IMR-90 (cell line): ENCODE measurements around the gene KCNAB2. TPM values are rescaled to one million over a fixed set of nuclear protein-coding genes. Genes with fewer than 3 reads are reported as not detected.

Source experiments
- ATAC-seq: fragments of 200-7000 bp; cut with Tn5 transposase; 2 replicates; pipeline ENCODE4 v1.9.1; 2020; ENCODE audit warnings: low read depth, mild to moderate bottlenecking, moderate library complexity
- BruUV-seq: library from RNA; stranded (reverse); fragments of 400-500 nt; replicated peaks from 2 replicates; lab custom pipeline; 2021; lab: Mats Ljungman, UMichigan
- CTCF ChIA-PET: fragments of 300-600 bp; formaldehyde crosslinking; extraction: SDS; loops from one replicate; lab custom pipeline; 2021; ENCODE audit warnings: antibody characterized with exemption; lab: Yijun Ruan, JAX
- POLR2A ChIA-PET: fragments of 300-600 bp; sonication (Branson Sonifier 250); formaldehyde crosslinking; loops from one replicate; lab custom pipeline; 2022; ENCODE audit warnings: antibody characterized with exemption; ENCODE audit not compliant: unreplicated experiment; lab: Charles Lee
- DNase-seq: peaks from one replicate; pipeline ENCODE4 v3.0.0; 2013
- H2AFZ ChIP-seq: replicated peaks from 2 replicates; pipeline ENCODE3; 2013; ENCODE audit warnings: low read length, mild to moderate bottlenecking; ENCODE audit not compliant: poor library complexity
- H2AK5ac ChIP-seq: 2 replicates; pipeline ENCODE4 v1.6.1; 2013; ENCODE audit warnings: low read depth, low read length, inconsistent platforms
- H2AK9ac ChIP-seq: replicated peaks from 2 replicates; pipeline ENCODE3; 2013; ENCODE audit warnings: mild to moderate bottlenecking, low read depth, low read length, moderate library complexity; ENCODE audit not compliant: poor library complexity
- H2BK120ac ChIP-seq: 2 replicates; pipeline ENCODE4 v1.6.1; 2013; ENCODE audit warnings: low read depth, low read length, inconsistent platforms
- H2BK15ac ChIP-seq: 3 replicates; pipeline ENCODE4 v1.6.1; 2013; ENCODE audit warnings: low read depth, low read length, inconsistent platforms
- H2BK20ac ChIP-seq: 2 replicates; pipeline ENCODE4 v1.6.1; 2013; ENCODE audit warnings: low read depth, mild to moderate bottlenecking, inconsistent platforms, low read length, moderate library complexity
- H2BK5ac ChIP-seq: 2 replicates; pipeline ENCODE4 v1.6.1; 2013; ENCODE audit warnings: mild to moderate bottlenecking, low read depth, low read length, inconsistent platforms; ENCODE audit not compliant: poor library complexity, severe bottlenecking
- H3K14ac ChIP-seq: replicated peaks from 2 replicates; pipeline ENCODE4 v1.6.1; 2013; ENCODE audit warnings: low read depth, low read length, inconsistent platforms
- H3K18ac ChIP-seq: 2 replicates; pipeline ENCODE4 v1.6.1; 2013; ENCODE audit warnings: low read depth, low read length, control low read depth
- H3K23ac ChIP-seq: 2 replicates; pipeline ENCODE4 v1.6.1; 2013; ENCODE audit warnings: low read depth, low read length, inconsistent platforms
- H3K27ac ChIP-seq: 2 replicates; pipeline ENCODE4 v1.5.1; 2013; ENCODE audit warnings: mild to moderate bottlenecking, control low read depth, low read length; ENCODE audit not compliant: insufficient read depth
- H3K27me3 ChIP-seq: 2 replicates; pipeline ENCODE4 v1.6.1; 2013; ENCODE audit warnings: low read length; ENCODE audit not compliant: control insufficient read depth, insufficient read depth
- H3K36me3 ChIP-seq: 2 replicates; pipeline ENCODE4 v1.6.1; 2013; ENCODE audit warnings: low read length, mixed read lengths; ENCODE audit not compliant: control insufficient read depth, insufficient read depth
- H3K4ac ChIP-seq: 2 replicates; pipeline ENCODE4 v1.6.1; 2013; ENCODE audit warnings: low read depth, low read length, inconsistent platforms
- H3K4me1 ChIP-seq: 2 replicates; pipeline ENCODE4 v1.6.1; 2013; ENCODE audit warnings: low read length, mixed read lengths; ENCODE audit not compliant: control insufficient read depth, insufficient read depth
- H3K4me2 ChIP-seq: 2 replicates; pipeline ENCODE4 v1.6.1; 2013; ENCODE audit warnings: low read depth, mild to moderate bottlenecking, control low read depth, low read length, moderate library complexity
- H3K4me3 ChIP-seq: 2 replicates; pipeline ENCODE4 v1.5.1; 2013; ENCODE audit warnings: low read depth, mild to moderate bottlenecking, control low read depth, low read length, moderate library complexity; ENCODE audit not compliant: insufficient read depth
- H3K56ac ChIP-seq: 2 replicates; pipeline ENCODE4 v1.6.1; 2013; ENCODE audit warnings: low read length, inconsistent platforms; ENCODE audit not compliant: insufficient read depth; ENCODE audit errors: extremely low read depth
- H3K79me1 ChIP-seq, 2 experiments: 2 replicates each; pipeline ENCODE4 v1.6.1; 2013; ENCODE audit warnings: low read length in 2 of 2, inconsistent platforms in 1 of 2, low read depth in 1 of 2
- H3K9ac ChIP-seq: 2 replicates; pipeline ENCODE4 v1.6.1; 2013; ENCODE audit warnings: low read depth, low read length, control low read depth
- H3K9me1 ChIP-seq: 2 replicates; pipeline ENCODE4 v1.6.1; 2013; ENCODE audit warnings: low read length, inconsistent platforms; ENCODE audit not compliant: insufficient read depth
- H3K9me3 ChIP-seq: 2 replicates; pipeline ENCODE4 v1.6.1; 2013; ENCODE audit warnings: low read length; ENCODE audit not compliant: control insufficient read depth, insufficient read depth
- H4K20me1 ChIP-seq: 2 replicates; pipeline ENCODE4 v1.6.1; 2013; ENCODE audit warnings: low read length, inconsistent platforms; ENCODE audit not compliant: insufficient read depth
- H4K5ac ChIP-seq: 2 replicates; pipeline ENCODE4 v1.6.1; 2013; ENCODE audit warnings: mild to moderate bottlenecking, low read depth, low read length, control low read depth
- H4K8ac ChIP-seq, 2 experiments: 2 replicates each; pipeline ENCODE4 v1.6.1; 2013; ENCODE audit warnings: low read depth in 2 of 2, low read length in 2 of 2, control low read depth in 1 of 2, inconsistent platforms in 1 of 2
- H4K91ac ChIP-seq: 2 replicates; pipeline ENCODE4 v1.6.1; 2013; ENCODE audit warnings: low read depth, low read length, inconsistent platforms; ENCODE audit not compliant: insufficient read depth
- BHLHE40 ChIP-seq: fragments of 150-350 bp; IDR thresholded peaks from 2 replicates; pipeline ENCODE4 v1.6.1; 2016; ENCODE audit warnings: mild to moderate bottlenecking, low read depth, low read length
- CEBPB ChIP-seq: IDR thresholded peaks from 2 replicates; pipeline ENCODE4 v1.6.1; 2012; ENCODE audit warnings: low read depth, low read length, improper control_type of control experiment
- CHD1 ChIP-seq: IDR thresholded peaks from 2 replicates; pipeline ENCODE4 v1.6.1; 2012; ENCODE audit warnings: low read depth, low read length, improper control_type of control experiment
- CTCF ChIP-seq: conservative IDR thresholded peaks from 2 replicates; pipeline ENCODE4 v1.5.1; 2012; ENCODE audit warnings: mild to moderate bottlenecking, low read depth, low read length, improper control_type of control experiment
- ELK1 ChIP-seq: fragments of 150-350 bp; IDR thresholded peaks from 2 replicates; pipeline ENCODE4 v1.6.1; 2016; ENCODE audit warnings: low read depth, mild to moderate bottlenecking, low read length, moderate library complexity, borderline replicate concordance
- FOS ChIP-seq: fragments of 150-350 bp; IDR thresholded peaks from 2 replicates; pipeline ENCODE4 v1.6.1; 2016; ENCODE audit warnings: low read depth, low read length
- MAFK ChIP-seq: IDR thresholded peaks from 2 replicates; pipeline ENCODE4 v1.6.1; 2012; ENCODE audit warnings: low read depth, low read length, improper control_type of control experiment
- MAZ ChIP-seq: IDR thresholded peaks from 2 replicates; pipeline ENCODE4 v1.6.1; 2012; ENCODE audit warnings: low read depth, mild to moderate bottlenecking, low read length, improper control_type of control experiment, moderate library complexity, borderline replicate concordance
- MXI1 ChIP-seq: IDR thresholded peaks from 2 replicates; pipeline ENCODE4 v1.6.1; 2012; ENCODE audit warnings: low read depth, mild to moderate bottlenecking, low read length, moderate library complexity, borderline replicate concordance
- NFE2L2 ChIP-seq: fragments of 150-350 bp; IDR thresholded peaks from 2 replicates; pipeline ENCODE4 v1.6.1; 2016; ENCODE audit warnings: low read depth, mild to moderate bottlenecking, low read length
- POLR2A ChIP-seq: IDR thresholded peaks from 2 replicates; pipeline ENCODE4 v1.6.1; 2012; ENCODE audit warnings: mild to moderate bottlenecking, low read depth, low read length
- RAD21 ChIP-seq: IDR thresholded peaks from 2 replicates; pipeline ENCODE4 v1.6.1; 2012; ENCODE audit warnings: low read length, improper control_type of control experiment
- RCOR1 ChIP-seq: IDR thresholded peaks from 2 replicates; pipeline ENCODE4 v1.6.1; 2012; ENCODE audit warnings: mild to moderate bottlenecking, low read length, improper control_type of control experiment; ENCODE audit not compliant: insufficient replicate concordance
- RFX5 ChIP-seq: IDR thresholded peaks from 2 replicates; pipeline ENCODE4 v1.8.0; 2012; ENCODE audit warnings: low read depth, mild to moderate bottlenecking, low read length, moderate library complexity
- SMC3 ChIP-seq: fragments of 150-350 bp; IDR thresholded peaks from 2 replicates; pipeline ENCODE4 v1.6.1; 2016; ENCODE audit warnings: low read depth, mild to moderate bottlenecking, antibody characterized with exemption, low read length, moderate library complexity
- USF2 ChIP-seq: fragments of 150-350 bp; IDR thresholded peaks from 2 replicates; pipeline ENCODE4 v1.6.1; 2017; ENCODE audit warnings: mild to moderate bottlenecking, antibody characterized with exemption, low read length, low read depth
- WGBS, 2 experiments: methylation state at CpG; one replicate each; pipeline versions ENCODE4 v1.1.5 to v1.1.7; 2013; ENCODE audit warnings: missing lambda C conversion rate in 2 of 2; ENCODE audit not compliant: insufficient read length in 1 of 2; ENCODE audit errors: extremely low coverage in 2 of 2; 5-methylcytosine and 5-hydroxymethylcytosine counted together
- dilution Hi-C: fragments of 300-500 bp; cut with HindIII; formaldehyde crosslinking; loops from one replicate; pipeline ENCODE4 v1.14.3; 2018; ENCODE audit warnings: low sequenced_read_pairs; ENCODE audit not compliant: unreplicated experiment
- in situ Hi-C: fragments of 300-500 bp; cut with MboI; formaldehyde crosslinking; loops from 3 replicates; pipeline ENCODE4 v1.14.3; 2019; ENCODE audit warnings: low sequenced_read_pairs, inconsistent platforms, mixed read lengths
- intact Hi-C: fragments of 100-400 bp; cut with micrococcal nuclease; formaldehyde crosslinking; loops from 2 replicates; pipeline ENCODE4 v1.10.0; 2022
- polyA plus RNA-seq, 3 experiments: library from polyadenylated mRNA; depleted of rRNA; stranded (reverse); fragments of >200 nt; gene quantifications; 2 replicates each; pipeline ENCODE4 v1.2.3, GENCODE V29; 2012; ENCODE audit warnings: low replicate concordance in 1 of 3
- total RNA-seq: library from RNA; depleted of rRNA; stranded (reverse); fragments of >200 nt; gene quantifications from 2 replicates; pipeline ENCODE4 v1.2.3, GENCODE V29; 2012

KCNAB2 gene
- total and polyA plus RNA-seq, 2 of the 4 experiments (the other 2 are of a cell fraction) = 1.3 to 4.2 TPM

- in situ Hi-C loops = no loop called here
- no peak for ATAC-seq
- no TSS peak for BruUV-seq
These were observed 18.1 kb upstream of the KCNAB2 start for GRCh38 chr1:6027591-6027990.

More at GRCh38 chr1:6027591-6027990, 18.1 kb upstream of the KCNAB2 start:
- Histone ChIP-seq H3K4me1 (peaks cover 5% of the 10 kb centered on the region; the same call in 1 of the 2 replicates), H2BK15ac (no peak overlapping the region), H3K36me3 (no peaks in the 10 kb centered on the region), H3K56ac (no peak overlapping the region), H3K27me3 (no peaks in the 10 kb centered on the region; the same call in 1 of the 2 replicates), H3K23ac (no peak overlapping the region), H3K79me1 (no peaks in the 10 kb centered on the region), H3K14ac (no peak overlapping the region), H2BK20ac (no peak overlapping the region), H3K4me2 (no peak overlapping the region), H3K9me3 (no peaks in the 10 kb centered on the region), H4K5ac (no peak overlapping the region), H2BK120ac (no peak overlapping the region), H3K27ac (no peak overlapping the region), H4K91ac (no peak overlapping the region), H2BK5ac (no peak overlapping the region), H4K20me1 (no peaks in the 10 kb centered on the region; the same call in 1 of the 2 replicates), H2AFZ (no peak overlapping the region), H3K18ac (no peak overlapping the region), H4K8ac (no peak overlapping the region), H3K9ac (no peak overlapping the region), H3K9me1 (no peaks in the 10 kb centered on the region), H2AK9ac (no peak overlapping the region), H2AK5ac (no peak overlapping the region), H3K4ac (no peak overlapping the region), H3K4me3 (no peak overlapping the region)
- ChIA-PET POLR2A (no interaction called here), CTCF (no interaction called here)
- 34% methylated on average over 3 of the region's 10 CpGs; no CpG with 5 or more reads in 1 of the 2 experiments for WGBS, 2 experiments
- dilution Hi-C loops (no loop called here), intact Hi-C loops (no loop called here)
- TF ChIP-seq CHD1 = no peak
- TF ChIP-seq ELK1 = no peak
- TF ChIP-seq FOS = no peak
- TF ChIP-seq CEBPB = no peak
- no peak for TF ChIP-seq MXI1
- TF ChIP-seq SMC3 = no peak
- TF ChIP-seq RFX5 = no peak
- TF ChIP-seq POLR2A = no peak
- TF ChIP-seq RCOR1 = no peak
- no peak for TF ChIP-seq MAFK
- TF ChIP-seq USF2 = no peak
- no peak for TF ChIP-seq MAZ
- TF ChIP-seq NFE2L2 = no peak
- no peak for TF ChIP-seq RAD21
- no peak for TF ChIP-seq BHLHE40
- no peak for TF ChIP-seq CTCF
- DNase-seq = no peak
